A673 (cell line): ENCODE results near the gene SFTPA2.
"Not testable (repeated sequence)": the region's sequence is repeated elsewhere in the genome, so short reads cannot be mapped to it uniquely, and the experiment has no call there.

Experiments
- EZH2 ChIP-seq: fragments of 200-600 bp; sonication (generic); IDR thresholded peaks from 2 replicates; pipeline ENCODE4 v1.6.1; 2017; ENCODE audit warnings: borderline replicate concordance, low read depth, mild to moderate bottlenecking, mixed read lengths, antibody characterized with exemption, low read length; ENCODE audit not compliant: poor library complexity, severe bottlenecking
- TF ChIP-seq, protein P1 (sequence below): fragments of 300-800, 200-600 bp; sonication (generic); conservative IDR thresholded peaks from 2 replicates; pipeline ENCODE4 v1.5.1; 2017; ENCODE audit warnings: low read depth, mild to moderate bottlenecking, antibody characterized with exemption, low read length, moderate library complexity, mixed read lengths

DNA sequence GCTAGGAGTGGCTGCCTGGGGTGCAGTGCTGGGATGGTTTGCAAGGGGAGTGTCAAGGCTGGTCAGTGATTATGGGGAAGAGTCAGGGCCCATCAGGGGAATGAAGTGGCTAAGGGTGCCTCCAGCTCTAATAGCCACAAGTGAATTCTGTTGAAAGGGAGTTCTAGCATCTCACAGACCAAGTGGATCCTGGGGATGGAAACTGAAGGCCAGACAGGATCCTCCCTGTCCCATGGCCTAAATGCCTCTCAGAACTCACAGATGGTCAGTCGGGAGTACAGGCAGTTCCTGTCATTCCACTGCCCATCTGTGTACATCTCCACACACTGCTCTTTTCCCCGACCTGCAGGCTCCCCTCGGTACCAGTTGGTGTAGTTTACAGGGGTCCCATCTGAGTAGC, 3.2 kb downstream of the SFTPA2 start:
- TF ChIP-seq, protein P1, sequence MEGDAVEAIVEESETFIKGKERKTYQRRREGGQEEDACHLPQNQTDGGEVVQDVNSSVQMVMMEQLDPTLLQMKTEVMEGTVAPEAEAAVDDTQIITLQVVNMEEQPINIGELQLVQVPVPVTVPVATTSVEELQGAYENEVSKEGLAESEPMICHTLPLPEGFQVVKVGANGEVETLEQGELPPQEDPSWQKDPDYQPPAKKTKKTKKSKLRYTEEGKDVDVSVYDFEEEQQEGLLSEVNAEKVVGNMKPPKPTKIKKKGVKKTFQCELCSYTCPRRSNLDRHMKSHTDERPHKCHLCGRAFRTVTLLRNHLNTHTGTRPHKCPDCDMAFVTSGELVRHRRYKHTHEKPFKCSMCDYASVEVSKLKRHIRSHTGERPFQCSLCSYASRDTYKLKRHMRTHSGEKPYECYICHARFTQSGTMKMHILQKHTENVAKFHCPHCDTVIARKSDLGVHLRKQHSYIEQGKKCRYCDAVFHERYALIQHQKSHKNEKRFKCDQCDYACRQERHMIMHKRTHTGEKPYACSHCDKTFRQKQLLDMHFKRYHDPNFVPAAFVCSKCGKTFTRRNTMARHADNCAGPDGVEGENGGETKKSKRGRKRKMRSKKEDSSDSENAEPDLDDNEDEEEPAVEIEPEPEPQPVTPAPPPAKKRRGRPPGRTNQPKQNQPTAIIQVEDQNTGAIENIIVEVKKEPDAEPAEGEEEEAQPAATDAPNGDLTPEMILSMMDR = not testable (repeated sequence)
- TF ChIP-seq EZH2 = not testable (repeated sequence)
